HUES64 (cell line): ENCODE data around the gene MORC2.

Source experiments
- H3K27ac ChIP-seq: 2 replicates; pipeline ENCODE4 v1.7.0; 2013; ENCODE audit warnings: low read depth, low read length, inconsistent platforms
- H3K27me3 ChIP-seq: 2 replicates; pipeline ENCODE4 v1.6.1; 2013; ENCODE audit warnings: mild to moderate bottlenecking, low read length; ENCODE audit not compliant: insufficient read depth
- H3K36me3 ChIP-seq: 2 replicates; pipeline ENCODE4 v1.6.1; 2013; ENCODE audit warnings: mild to moderate bottlenecking, low read length; ENCODE audit not compliant: insufficient read depth
- H3K4me1 ChIP-seq: 2 replicates; pipeline ENCODE4 v1.6.1; 2013; ENCODE audit warnings: mild to moderate bottlenecking, low read length, moderate library complexity; ENCODE audit not compliant: insufficient read depth
- H3K4me3 ChIP-seq: 2 replicates; pipeline ENCODE4 v1.5.1; 2013; ENCODE audit warnings: mild to moderate bottlenecking, low read length, moderate library complexity
- H3K9ac ChIP-seq: 2 replicates; pipeline ENCODE4 v1.6.1; 2013; ENCODE audit warnings: mild to moderate bottlenecking, low read depth, low read length
- H3K9me3 ChIP-seq: 2 replicates; pipeline ENCODE4 v1.6.1; 2013; ENCODE audit warnings: low read depth, low read length; ENCODE audit not compliant: insufficient read depth
- WGBS: fragments of 150-250, 120-280 bp; methylation state at CpG from one replicate; pipeline ENCODE4 v1.1.7; 2013; ENCODE audit warnings: missing lambda C conversion rate; 5-methylcytosine and 5-hydroxymethylcytosine counted together

The MORC2 gene

GRCh38 chr22:30893434-30894370 lies 74.9 kb downstream of the MORC2 start:
- Histone ChIP-seq H3K4me3 (no peak overlapping the region), H3K9me3 (no peaks in the 10 kb centered on the region), H3K4me1 (no peaks in the 10 kb centered on the region; the same call in 1 of the 2 replicates), H3K27me3 (no peaks in the 10 kb centered on the region), H3K9ac (no peak overlapping the region), H3K36me3 (no peaks in the 10 kb centered on the region), H3K27ac (no peak overlapping the region)
- 92% methylated on average over 23 of the region's 23 CpGs for WGBS

- Histone ChIP-seq H3K27ac (no peak overlapping the region), H3K27me3 (no peaks in the 10 kb centered on the region), H3K36me3 (no peaks in the 10 kb centered on the region), H3K4me3 (no peak overlapping the region), H3K9ac (no peak overlapping the region), H3K4me1 (no peaks in the 10 kb centered on the region; the same call in 1 of the 2 replicates), H3K9me3 (no peaks in the 10 kb centered on the region)
- WGBS = 97% methylated on average over 5 of the region's 5 CpGs
Measured at GRCh38 chr22:30892731-30893221, 75.8 kb downstream of the MORC2 start.

- Histone ChIP-seq H3K27ac (no peak overlapping the region), H3K9ac (no peak overlapping the region), H3K36me3 (no peaks in the 10 kb centered on the region), H3K4me3 (no peak overlapping the region), H3K27me3 (no peaks in the 10 kb centered on the region), H3K4me1 (no peaks in the 10 kb centered on the region; the same call in 1 of the 2 replicates), H3K9me3 (no peaks in the 10 kb centered on the region)
- WGBS = 96% methylated on average over 8 of the region's 8 CpGs
Measured at GRCh38 chr22:30892286-30892685, 76.3 kb downstream of the MORC2 start.

GRCh38 chr22:30891781-30892180 lies 76.8 kb downstream of the MORC2 start:
- H3K4me1 ChIP-seq = no peaks in the 10 kb centered on the region; the same call in 1 of the 2 replicates
- no peak overlapping the region for H3K4me3 ChIP-seq
- WGBS = 91% methylated on average over 6 of the region's 6 CpGs
- no peaks in the 10 kb centered on the region for H3K27me3 ChIP-seq
- H3K36me3 ChIP-seq = no peaks in the 10 kb centered on the region
- no peak overlapping the region for H3K9ac ChIP-seq
- H3K27ac ChIP-seq = no peak overlapping the region
- H3K9me3 ChIP-seq = no peaks in the 10 kb centered on the region

- Histone ChIP-seq H3K27ac (no peak overlapping the region), H3K9me3 (no peaks in the 10 kb centered on the region), H3K27me3 (no peaks in the 10 kb centered on the region), H3K4me1 (no peaks in the 10 kb centered on the region; the same call in 1 of the 2 replicates), H3K9ac (no peak overlapping the region), H3K4me3 (no peak overlapping the region), H3K36me3 (no peaks in the 10 kb centered on the region)
- 92% methylated on average over 8 of the region's 8 CpGs for WGBS
Measured at GRCh38 chr22:30891443-30891755, 77.2 kb downstream of the MORC2 start.

- Histone ChIP-seq H3K4me1 (no peaks in the 10 kb centered on the region; the same call in 1 of the 2 replicates), H3K27ac (no peak overlapping the region), H3K9ac (no peak overlapping the region), H3K9me3 (no peaks in the 10 kb centered on the region), H3K36me3 (no peaks in the 10 kb centered on the region), H3K27me3 (no peaks in the 10 kb centered on the region), H3K4me3 (no peak overlapping the region)
- WGBS = 85% methylated on average over 17 of the region's 17 CpGs
Measured at GRCh38 chr22:30890686-30891442, 77.7 kb downstream of the MORC2 start.

GRCh38 chr22:30889996-30890480 lies 78.5 kb downstream of the MORC2 start:
- H3K4me1 ChIP-seq = no peaks in the 10 kb centered on the region; the same call in 1 of the 2 replicates
- H3K36me3 ChIP-seq = no peaks in the 10 kb centered on the region
- no peak overlapping the region for H3K9ac ChIP-seq
- no peak overlapping the region for H3K4me3 ChIP-seq
- no peak overlapping the region for H3K27ac ChIP-seq
- 98% methylated on average over 9 of the region's 9 CpGs for WGBS
- H3K9me3 ChIP-seq = no peaks in the 10 kb centered on the region
- H3K27me3 ChIP-seq = no peaks in the 10 kb centered on the region

GRCh38 chr22:30889268-30889995 lies 79.1 kb downstream of the MORC2 start:
- Histone ChIP-seq H3K4me3 (no peak overlapping the region), H3K9ac (no peak overlapping the region), H3K36me3 (no peaks in the 10 kb centered on the region), H3K27ac (no peak overlapping the region), H3K27me3 (no peaks in the 10 kb centered on the region), H3K4me1 (no peaks in the 10 kb centered on the region; the same call in 1 of the 2 replicates), H3K9me3 (no peaks in the 10 kb centered on the region)
- WGBS = 95% methylated on average over 17 of the region's 17 CpGs

- Histone ChIP-seq H3K9ac (no peak overlapping the region), H3K4me3 (no peak overlapping the region), H3K9me3 (no peaks in the 10 kb centered on the region), H3K36me3 (no peaks in the 10 kb centered on the region), H3K27ac (no peak overlapping the region), H3K27me3 (no peaks in the 10 kb centered on the region), H3K4me1 (no peaks in the 10 kb centered on the region)
- 91% methylated on average over 5 of the region's 5 CpGs for WGBS
Measured at GRCh38 chr22:30887861-30888260, 80.7 kb downstream of the MORC2 start.

GRCh38 chr22:30887453-30887852 lies 81.1 kb downstream of the MORC2 start:
- H3K9me3 ChIP-seq = no peaks in the 10 kb centered on the region
- no peak overlapping the region for H3K9ac ChIP-seq
- WGBS = 96% methylated on average over 11 of the region's 11 CpGs
- H3K27ac ChIP-seq = no peak overlapping the region
- no peaks in the 10 kb centered on the region for H3K27me3 ChIP-seq
- H3K4me1 ChIP-seq = no peaks in the 10 kb centered on the region
- no peak overlapping the region for H3K4me3 ChIP-seq
- H3K36me3 ChIP-seq = no peaks in the 10 kb centered on the region
